ENCODE results near the gene ZSCAN4. TPM values are rescaled to one million over a fixed set of nuclear protein-coding genes. Genes with fewer than 3 reads are reported as not detected.

Gene ZSCAN4
- polyA plus RNA-seq, 3 donors, result not detected

- H3K4me2 ChIP-seq (replicated peaks; ENCODE audit: extremely low read depth, low read length, poor library complexity, severe bottlenecking), result no peak overlapping the region
- no peak overlapping the region for H2AFZ ChIP-seq (ENCODE audit: insufficient read depth, low read depth, low read length, poor library complexity, severe bottlenecking)
- no peak overlapping the region for H3K4me3 ChIP-seq (replicated peaks in 1 of 3; ENCODE audit: low read depth in 2 of 3, low read length in 3 of 3)
- no peak for TF ChIP-seq CTCF (IDR thresholded peaks at IDR 0.05)
- peaks cover 79 to 90% of the 10 kb centered on the region in 2 donors for H3K9me3 ChIP-seq (replicated peaks in 1 of 2; ENCODE audit: control insufficient read depth in 1 of 2, insufficient read depth in 1 of 2, low read length in 2 of 2)
- peaks cover 42 to 44% of the 10 kb centered on the region in 2 donors for H3K36me3 Mint-ChIP-seq
- DNase-seq, result no peak
- no peak overlapping the region for H3K9ac ChIP-seq (ENCODE audit: insufficient read depth, low read length, poor library complexity, severe bottlenecking)
- H3K27me3 Mint-ChIP-seq (ENCODE audit: low read depth in 3 of 3), result no peaks in the 10 kb centered on the region
- no peaks in the 10 kb centered on the region for H3K79me2 ChIP-seq (ENCODE audit: insufficient read depth, low read length)
- peaks cover 46 to 86% (median 70%) of the 10 kb centered on the region in 7 donors for H3K9me3 Mint-ChIP-seq
- H3K27ac ChIP-seq (ENCODE audit: low read depth in 1 of 2, low read length in 2 of 2), result no peak overlapping the region
- H3K27me3 ChIP-seq (ENCODE audit: control insufficient read depth in 2 of 2, insufficient read depth in 2 of 2, low read length in 2 of 2), result no peaks in the 10 kb centered on the region
- H3K27ac Mint-ChIP-seq, result no peak overlapping the region
- H4K20me1 ChIP-seq (ENCODE audit: insufficient read depth, low read length), result no peaks in the 10 kb centered on the region
- intact Hi-C loops (cut with micrococcal nuclease), result no loop called here
- H3K4me1 ChIP-seq (ENCODE audit: control insufficient read depth in 1 of 2, insufficient read depth in 2 of 2, low read length in 2 of 2), result no peaks in the 10 kb centered on the region
- H3K36me3 ChIP-seq (replicated peaks in 1 of 2; ENCODE audit: control insufficient read depth in 1 of 2, insufficient read depth in 2 of 2, low read length in 2 of 2), result peaks cover 29 to 46% of the 10 kb centered on the region in 2 donors
- no peaks in the 10 kb centered on the region for H3K4me1 Mint-ChIP-seq
- H3K4me3 Mint-ChIP-seq, result no peak overlapping the region
Measured at GRCh38 chr19:57643734-57644133, 25.0 kb upstream of the ZSCAN4 start.

- H3K36me3 ChIP-seq (replicated peaks in 1 of 2; ENCODE audit: control insufficient read depth in 1 of 2, insufficient read depth in 2 of 2, low read length in 2 of 2), result no peaks in the 10 kb centered on the region
- Mint-ChIP-seq H3K9me3 (peaks cover 33 to 85% (median 68%) of the 10 kb centered on the region in 7 donors), H3K36me3 (no peaks in the 10 kb centered on the region), H3K4me3 (no peak overlapping the region), H3K27me3 (ENCODE audit: low read depth in 3 of 3) (no peaks in the 10 kb centered on the region), H3K27ac (no peak overlapping the region), H3K4me1 (no peaks in the 10 kb centered on the region)
- H3K9ac ChIP-seq (ENCODE audit: insufficient read depth, low read length, poor library complexity, severe bottlenecking), result no peak overlapping the region
- H3K79me2 ChIP-seq (ENCODE audit: insufficient read depth, low read length), result no peaks in the 10 kb centered on the region
- no peak overlapping the region for H3K27ac ChIP-seq (ENCODE audit: low read depth in 1 of 2, low read length in 2 of 2)
- intact Hi-C loops (cut with micrococcal nuclease), result no loop called here
- no peak for DNase-seq
- no peak overlapping the region for H3K4me3 ChIP-seq (replicated peaks in 1 of 3; ENCODE audit: low read depth in 2 of 3, low read length in 3 of 3)
- H4K20me1 ChIP-seq (ENCODE audit: insufficient read depth, low read length), result no peaks in the 10 kb centered on the region
- H3K4me2 ChIP-seq (replicated peaks; ENCODE audit: extremely low read depth, low read length, poor library complexity, severe bottlenecking), result no peak overlapping the region
- H3K27me3 ChIP-seq (ENCODE audit: control insufficient read depth in 2 of 2, insufficient read depth in 2 of 2, low read length in 2 of 2), result no peaks in the 10 kb centered on the region
- H3K9me3 ChIP-seq (replicated peaks in 1 of 2; ENCODE audit: control insufficient read depth in 1 of 2, insufficient read depth in 1 of 2, low read length in 2 of 2), result peaks cover 74 to 79% of the 10 kb centered on the region in 2 donors
- no peak overlapping the region for H2AFZ ChIP-seq (ENCODE audit: insufficient read depth, low read depth, low read length, poor library complexity, severe bottlenecking)
- no peak for TF ChIP-seq CTCF (IDR thresholded peaks at IDR 0.05)
- no peaks in the 10 kb centered on the region for H3K4me1 ChIP-seq (ENCODE audit: control insufficient read depth in 1 of 2, insufficient read depth in 2 of 2, low read length in 2 of 2)
- WGBS (ENCODE audit: insufficient coverage), result 93% methylated on average over 3 of the region's 6 CpGs
Measured at GRCh38 chr19:57648331-57649003, 20.3 kb upstream of the ZSCAN4 start.

Measured in CD14-positive monocyte (primary cell).